A549 (cell line): Measurements from ENCODE around the gene ARF1. TPM values are rescaled to one million over a fixed set of nuclear protein-coding genes. Genes with fewer than 3 reads are reported as not detected.

ENCODE experiments used
- ATAC-seq, 2 experiments: fragments of 200-7000 bp in 1 of 2; fragments of >200 bp in 1 of 2; cut with Nextera tagmentation in 1 of 2; cut with Tn5 transposase in 1 of 2; 3 replicates each; pipeline versions ENCODE4 v1.8.0 to v1.9.1; 2018 to 2020; ENCODE audit warnings: mild to moderate bottlenecking in 1 of 2, moderate library complexity in 1 of 2
- CTCF ChIA-PET: fragments of 300-600 bp; sonication (Branson Sonifier 250); formaldehyde crosslinking; extraction: SDS; loops from one replicate; lab custom pipeline; 2021; ENCODE audit warnings: antibody characterized with exemption, inconsistent platforms; lab: Yijun Ruan, JAX
- POLR2A ChIA-PET: fragments of 350-600 bp; formaldehyde crosslinking; extraction: SDS; loops from one replicate; lab custom pipeline; 2021; ENCODE audit warnings: antibody characterized with exemption, inconsistent platforms; lab: Yijun Ruan, JAX
- DNase-seq, 2 experiments: peaks; one replicate each; pipeline versions ENCODE4 v3.0.0 to v3.0.0-alpha.2; 2011 to 2016; ENCODE audit warnings: low read depth in 1 of 2, low spot score in 1 of 2
- FAIRE-seq: peaks from 2 replicates; lab custom pipeline; 2011; peaks lifted over from hg19 to GRCh38; lab: Jason Lieb, UNC
- H3K27ac ChIP-seq, 2 experiments: fragments of >200 bp; sonication (Bioruptor Twin); formaldehyde crosslinking; 3 replicates each; pipeline ENCODE4 v1.5.1; 2016 to 2017
- H3K4me1 ChIP-seq: fragments of >200 bp; sonication (Bioruptor Twin); formaldehyde crosslinking; 3 replicates; pipeline ENCODE4 v1.6.1; 2016
- H3K4me2 ChIP-seq: fragments of >200 bp; sonication (Bioruptor Twin); formaldehyde crosslinking; 3 replicates; pipeline ENCODE4 v1.6.1; 2016
- H3K4me3 ChIP-seq: fragments of >200 bp; sonication (Bioruptor Twin); formaldehyde crosslinking; 3 replicates; pipeline ENCODE4 v1.5.1; 2016
- H3K9me3 ChIP-seq: fragments of >200 bp; sonication (Bioruptor Twin); formaldehyde crosslinking; 3 replicates; pipeline ENCODE4 v1.6.1; 2016
- E2F6 ChIP-seq: IDR thresholded peaks from 2 replicates; pipeline ENCODE4 v1.6.1; 2012; ENCODE audit warnings: low read depth, borderline replicate concordance
- EHF ChIP-seq: fragments of 250-450 bp; sonication (Bioruptor Pico); IDR thresholded peaks from 2 replicates; pipeline ENCODE4 v1.5.0; 2020; ENCODE audit warnings: mild to moderate bottlenecking
- ELK1 ChIP-seq: fragments of 150-350 bp; IDR thresholded peaks from 2 replicates; pipeline ENCODE4 v1.6.1; 2014; ENCODE audit warnings: low read depth, mild to moderate bottlenecking, low read length
- EP300 ChIP-seq, 2 experiments: fragments of >200 bp; sonication (Bioruptor Twin); formaldehyde crosslinking; IDR thresholded peaks; 2 replicates in 1 of 2; 3 replicates in 1 of 2; pipeline ENCODE4 v1.6.1; 2016 to 2017
- GATA3 ChIP-seq: IDR thresholded peaks from 2 replicates; pipeline ENCODE4 v1.6.1; 2012; ENCODE audit warnings: borderline replicate concordance
- HDAC2 ChIP-seq: fragments of 200-600 bp; sonication (generic); IDR thresholded peaks from 2 replicates; pipeline ENCODE4 v1.6.1; 2016
- HES2 ChIP-seq: fragments of >200 bp; sonication (Bioruptor Twin); formaldehyde crosslinking; IDR thresholded peaks from 2 replicates; pipeline ENCODE4 v1.6.1; 2016
- HEYL ChIP-seq: fragments of 250-450 bp; sonication (Bioruptor Pico); IDR thresholded peaks from 2 replicates; pipeline ENCODE4 v1.8.0; 2021; ENCODE audit warnings: mild to moderate bottlenecking, moderate library complexity
- HOXA7 ChIP-seq: fragments of 250-450 bp; sonication (Bioruptor Pico); IDR thresholded peaks from 2 replicates; pipeline ENCODE4 v1.5.0; 2020; ENCODE audit warnings: mild to moderate bottlenecking, moderate library complexity
- KDM5A ChIP-seq: fragments of 200-600 bp; sonication (generic); IDR thresholded peaks from 2 replicates; pipeline ENCODE4 v1.6.1; 2016; ENCODE audit warnings: antibody characterized with exemption, mild to moderate bottlenecking
- MAFK ChIP-seq: fragments of 450-650 bp; IDR thresholded peaks from 2 replicates; pipeline ENCODE4 v1.6.1; 2014; ENCODE audit not compliant: partially characterized antibody
- MAZ ChIP-seq: fragments of 150-350 bp; IDR thresholded peaks from 2 replicates; pipeline ENCODE4 v1.6.1; 2014; ENCODE audit warnings: antibody characterized with exemption, low read depth, low read length, borderline replicate concordance
- MYC ChIP-seq: IDR thresholded peaks from 2 replicates; pipeline ENCODE4 v1.6.1; 2012; ENCODE audit warnings: mild to moderate bottlenecking, inconsistent platforms, low read length, improper control_type of control experiment, borderline replicate concordance
- NPAS2 ChIP-seq: fragments of 250-450 bp; sonication (Bioruptor Pico); IDR thresholded peaks from 2 replicates; pipeline ENCODE4 v1.8.0; 2022; ENCODE audit warnings: mild to moderate bottlenecking, moderate library complexity, borderline replicate concordance
- PBX3 ChIP-seq: IDR thresholded peaks from 2 replicates; pipeline ENCODE4 v1.6.1; 2012
- PHF8 ChIP-seq: fragments of 200-600 bp; sonication (generic); IDR thresholded peaks from 2 replicates; pipeline ENCODE4 v1.6.1; 2016; ENCODE audit warnings: low read depth, mild to moderate bottlenecking, antibody characterized with exemption, moderate library complexity, borderline replicate concordance
- POLR2A ChIP-seq: IDR thresholded peaks from 2 replicates; pipeline ENCODE4 v1.6.1; 2012; ENCODE audit warnings: mild to moderate bottlenecking, low read length
- POLR2AphosphoS2 ChIP-seq: conservative IDR thresholded peaks from 2 replicates; pipeline ENCODE4 v1.6.1; 2012; ENCODE audit warnings: low read length, improper control_type of control experiment, inconsistent platforms
- RAD21 ChIP-seq, 2 experiments: fragments of >200 bp in 1 of 2; sonication (Bioruptor Twin) in 1 of 2; formaldehyde crosslinking in 1 of 2; IDR thresholded peaks in 1 of 2; conservative IDR thresholded peaks in 1 of 2; 2 replicates in 1 of 2; 3 replicates in 1 of 2; pipeline ENCODE4 v1.6.1; 2012 to 2018; ENCODE audit warnings: inconsistent platforms in 1 of 2
- RARB ChIP-seq: fragments of 250-450 bp; sonication (Bioruptor Pico); IDR thresholded peaks from 2 replicates; pipeline ENCODE4 v1.8.0; 2021; ENCODE audit warnings: mild to moderate bottlenecking, moderate library complexity
- RCOR1 ChIP-seq: fragments of 150-350 bp; IDR thresholded peaks from 2 replicates; pipeline ENCODE4 v1.6.1; 2014; ENCODE audit warnings: antibody characterized with exemption, low read length, low read depth
- SMC3 ChIP-seq: fragments of >200 bp; sonication (Bioruptor Twin); formaldehyde crosslinking; IDR thresholded peaks from 3 replicates; pipeline ENCODE4 v1.6.1; 2018; ENCODE audit warnings: inconsistent platforms
- SREBF2 ChIP-seq: fragments of 450-650 bp; IDR thresholded peaks from 2 replicates; pipeline ENCODE4 v1.6.1; 2014; ENCODE audit warnings: mild to moderate bottlenecking, moderate library complexity
- TFCP2L1 ChIP-seq: fragments of 250-450 bp; sonication (Bioruptor Pico); IDR thresholded peaks from 2 replicates; pipeline ENCODE4 v1.5.0; 2021; ENCODE audit warnings: mild to moderate bottlenecking
- USF2 ChIP-seq: fragments of 450-650 bp; IDR thresholded peaks from 2 replicates; pipeline ENCODE4 v1.6.1; 2014; ENCODE audit warnings: antibody characterized with exemption
- ZC3H11A ChIP-seq: fragments of 450-650 bp; IDR thresholded peaks from 2 replicates; pipeline ENCODE4 v1.6.1; 2014; ENCODE audit warnings: antibody characterized with exemption, mild to moderate bottlenecking
- ZFP36 ChIP-seq: fragments of 450-650 bp; IDR thresholded peaks from 2 replicates; pipeline ENCODE4 v1.6.1; 2014; ENCODE audit warnings: borderline replicate concordance; ENCODE audit not compliant: partially characterized antibody
- WGBS: methylation state at CpG from one replicate; pipeline ENCODE4 v1.1.6; 2017; ENCODE audit errors: missing lambda C conversion rate; 5-methylcytosine and 5-hydroxymethylcytosine counted together
- polyA plus RNA-seq, 4 experiments: library from polyadenylated mRNA; depleted of rRNA in 3 of 4; stranded (reverse); fragments of >200 nt; fragmentation: RNase III in 1 of 4; extraction: RNeasy Plus Mini Kit Qiagen cat#74134 plus additional on column Dnase treatment in 1 of 4; gene quantifications; 2 replicates in 3 of 4; 3 replicates in 1 of 4; pipeline ENCODE4 v1.2.3, GENCODE V29; 2011 to 2017

Gene ARF1
- polyA plus RNA-seq, 2 of the 4 experiments (the other 2 are of a cell fraction), result 297 to 376 TPM

GRCh38 chr1:228041316-228041715 is 41.2 kb upstream of the ARF1 start:
- Histone ChIP-seq H3K4me2 (no peak overlapping the region), H3K9me3 (0 out of 3 replicates have a peak, but pooled peaks cover 3% of the 10 kb centered on the region), H3K4me1 (peaks cover 19% of the 10 kb centered on the region), H3K27ac (no peak overlapping the region), H3K4me3 (no peak overlapping the region)
- 2% methylated on average over 2 of the region's 2 CpGs for WGBS
- DNase-seq (no peak), ATAC-seq (no peak), FAIRE-seq (no peak)
- CTCF ChIA-PET, result no interaction called here
- POLR2A ChIA-PET, result no interaction called here
- no peak for TF ChIP-seq MYC
- no peak for TF ChIP-seq MAFK
- TF ChIP-seq PBX3, result no peak
- no peak for TF ChIP-seq HES2
- TF ChIP-seq KDM5A, result no peak
- no peak for TF ChIP-seq ZFP36
- TF ChIP-seq HOXA7 (CRISPR knock-in tag), result no peak
- TF ChIP-seq SREBF2, result no peak
- TF ChIP-seq HEYL (CRISPR knock-in tag), result no peak

GRCh38 chr1:228042508-228042907 is 40.0 kb upstream of the ARF1 start:
- no peak for ATAC-seq
- 0 out of 3 replicates have a peak, but pooled peaks cover 3% of the 10 kb centered on the region for H3K9me3 ChIP-seq
- no peak overlapping the region for H3K4me2 ChIP-seq
- FAIRE-seq, result no peak
- peaks cover 19% of the 10 kb centered on the region for H3K4me1 ChIP-seq
- ChIA-PET CTCF (no interaction called here), POLR2A (no interaction called here)
- TF ChIP-seq POLR2A, result no peak
- TF ChIP-seq EHF (CRISPR knock-in tag), result no peak
- TF ChIP-seq PHF8, result no peak
- TF ChIP-seq RAD21 (conservative IDR thresholded peaks at IDR 0.05 in 1 of 2, IDR thresholded peaks at IDR 0.05 in 1 of 2), result no peak
- TF ChIP-seq GATA3, result no peak
- no peak for TF ChIP-seq ELK1
- no peak for TF ChIP-seq HDAC2
- TF ChIP-seq USF2, result no peak
- TF ChIP-seq POLR2AphosphoS2, result no peak
- no peak for TF ChIP-seq TFCP2L1 (CRISPR knock-in tag)
- TF ChIP-seq MAZ, result no peak
- TF ChIP-seq ZC3H11A, result no peak
- no peak for TF ChIP-seq HOXA7 (CRISPR knock-in tag)
- no peak for TF ChIP-seq NPAS2 (CRISPR knock-in tag)
- no peak for TF ChIP-seq RCOR1
- no peak for TF ChIP-seq EP300 (IDR thresholded peaks at IDR 0.05)
- no peak for TF ChIP-seq SREBF2
- no peak for TF ChIP-seq E2F6
- no peak for TF ChIP-seq SMC3
- no peak for TF ChIP-seq RARB (CRISPR knock-in tag)
- no peak overlapping the region for H3K4me3 ChIP-seq
- DNase-seq, result no peak
- H3K27ac ChIP-seq, result no peak overlapping the region
